Effector CD4-positive, alpha-beta T cell (primary cell): Measurements from ENCODE around the gene C1S.
"Not testable (repeated sequence)": the region's sequence is repeated elsewhere in the genome, so short reads cannot be mapped to it uniquely, and the experiment has no call there.

Experiments used
- DNase-seq: peaks from one replicate; pipeline ENCODE4 v3.0.0-alpha.2; 2020
- total RNA-seq: gene quantifications from one replicate; lab custom pipeline; 2026; lab: John Stamatoyannopoulos, UW

The C1S gene
- 1.3 reads per million for total RNA-seq

DNA sequence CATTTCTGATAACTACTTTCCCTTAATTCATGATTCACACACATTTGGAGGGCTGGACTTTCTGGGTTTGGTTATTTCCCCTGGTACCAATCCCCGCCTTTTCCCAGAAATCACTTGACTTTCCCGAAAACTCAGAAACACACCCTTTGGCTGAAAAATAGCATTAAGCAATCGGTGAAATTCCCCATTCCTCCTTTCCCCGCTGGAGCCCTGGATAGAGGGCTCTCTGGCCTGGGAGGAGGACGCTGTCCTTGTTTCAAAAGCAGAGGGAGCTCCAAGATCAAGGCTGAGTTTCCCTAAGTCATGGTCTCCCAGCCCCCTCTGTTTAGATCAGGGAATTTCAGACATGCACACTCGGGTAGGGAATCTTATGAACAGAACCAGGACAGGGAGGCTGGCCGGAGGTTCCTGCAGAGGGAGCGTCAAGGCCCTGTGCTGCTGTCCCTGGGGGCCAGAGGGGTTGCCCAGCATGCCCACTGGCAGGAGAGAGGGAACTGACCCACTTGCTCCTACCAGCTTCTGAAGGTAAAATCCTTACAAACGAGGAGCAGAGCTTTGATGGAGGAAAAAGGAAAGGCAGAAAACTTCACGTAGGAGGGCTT lies at the start of gene C1S:
Gene C1S (plus strand): TSS at position 366 of the 602 bp plus-strand sequence. CDS start 1,195 bp downstream, outside the sequence.
- no peak for DNase-seq

- DNase-seq = not testable (repeated sequence)
Measured at GRCh38 chr12:7011398-7011797, 49.1 kb upstream of the C1S start.

DNA sequence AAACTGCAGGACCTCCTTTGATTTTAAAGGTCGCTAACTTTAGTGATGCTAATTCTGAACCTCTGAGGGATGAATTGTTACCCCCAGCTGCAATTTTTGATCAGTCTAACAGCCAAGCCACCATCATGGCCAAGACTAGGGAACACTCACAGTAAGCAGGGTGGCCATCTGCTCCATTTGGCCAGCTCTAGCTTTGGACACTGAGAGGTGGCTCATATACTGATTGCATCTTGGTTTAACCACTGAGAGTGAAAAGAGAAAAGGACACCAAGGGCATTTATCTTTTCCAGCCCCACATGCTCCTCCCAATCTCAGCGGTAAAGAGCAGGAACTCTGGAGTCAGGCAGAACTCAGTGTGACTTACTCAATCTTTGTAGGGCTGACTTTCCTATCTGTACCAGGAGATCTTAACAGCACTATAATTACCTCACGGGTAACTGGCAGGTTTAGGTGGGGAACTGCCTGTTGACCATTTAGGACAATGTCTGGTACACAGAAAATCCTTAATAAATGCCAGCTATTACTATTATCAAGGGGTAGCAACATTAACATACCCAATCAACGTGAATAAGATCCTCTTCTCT lies 48.4 kb upstream of the C1S start:
- DNase-seq = no peak

DNA sequence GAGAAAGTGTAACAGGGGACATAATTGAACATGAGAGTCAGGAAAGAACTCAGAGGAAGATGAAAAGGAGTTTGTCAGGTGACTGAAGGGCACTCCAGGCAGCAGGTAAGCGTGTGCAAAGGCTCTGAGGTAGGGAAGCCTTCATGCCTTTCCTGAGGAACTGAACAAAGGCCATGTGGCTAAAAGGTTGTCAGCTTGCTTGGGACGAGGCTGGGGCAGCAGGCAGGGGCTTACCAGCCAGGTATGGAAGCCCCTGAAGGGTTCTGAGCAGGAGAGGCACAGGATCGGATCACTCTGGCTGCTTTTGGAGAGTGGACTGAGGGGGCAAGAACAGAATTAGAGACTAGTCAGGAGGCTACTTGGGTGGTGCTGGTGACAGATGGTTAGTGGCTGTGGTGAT lies 47.4 kb upstream of the C1S start:
- no peak for DNase-seq

GRCh38 chr12:7015555-7016370 lies 44.8 kb upstream of the C1S start:
- DNase-seq = no peak

DNA sequence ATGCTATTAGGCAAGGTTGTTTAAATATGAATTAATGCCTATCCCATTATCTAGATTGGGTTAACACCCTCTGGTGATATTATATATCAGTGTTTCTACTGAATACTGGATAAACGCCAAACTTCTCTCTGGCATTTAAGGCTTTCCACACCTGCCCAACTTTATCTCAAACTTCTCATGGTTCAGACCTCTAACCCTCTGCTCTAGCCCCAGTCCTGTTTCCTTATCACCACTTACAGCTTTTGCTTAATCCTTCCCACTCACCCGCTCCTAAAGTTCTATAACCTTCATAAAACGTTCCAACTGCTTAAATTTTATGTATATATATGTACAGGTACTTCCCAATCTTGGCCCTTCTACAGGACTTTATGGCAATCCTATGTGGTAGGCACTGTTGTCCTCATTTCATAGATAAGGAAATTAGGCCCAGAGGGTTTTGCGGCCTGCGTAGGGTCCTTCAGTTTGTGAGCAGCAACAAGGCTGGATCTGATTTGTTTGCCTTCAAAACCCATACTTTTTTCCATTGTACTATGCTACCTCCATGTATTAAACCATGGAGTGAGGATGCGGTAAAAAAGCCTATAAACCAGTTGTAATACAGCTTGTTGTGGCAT lies 43.5 kb upstream of the C1S start:
- no peak for DNase-seq

GRCh38 chr12:7017870-7018349 lies 42.6 kb upstream of the C1S start:
- no peak for DNase-seq

- peak; percentile 95 for DNase-seq
Measured at GRCh38 chr12:7018350-7019042, 42.0 kb upstream of the C1S start, which contains the start of gene LPCAT3. LPCAT3 (minus strand) TSS chr12:7018476; CDS start chr12:7018424, 52 bp downstream.

DNA sequence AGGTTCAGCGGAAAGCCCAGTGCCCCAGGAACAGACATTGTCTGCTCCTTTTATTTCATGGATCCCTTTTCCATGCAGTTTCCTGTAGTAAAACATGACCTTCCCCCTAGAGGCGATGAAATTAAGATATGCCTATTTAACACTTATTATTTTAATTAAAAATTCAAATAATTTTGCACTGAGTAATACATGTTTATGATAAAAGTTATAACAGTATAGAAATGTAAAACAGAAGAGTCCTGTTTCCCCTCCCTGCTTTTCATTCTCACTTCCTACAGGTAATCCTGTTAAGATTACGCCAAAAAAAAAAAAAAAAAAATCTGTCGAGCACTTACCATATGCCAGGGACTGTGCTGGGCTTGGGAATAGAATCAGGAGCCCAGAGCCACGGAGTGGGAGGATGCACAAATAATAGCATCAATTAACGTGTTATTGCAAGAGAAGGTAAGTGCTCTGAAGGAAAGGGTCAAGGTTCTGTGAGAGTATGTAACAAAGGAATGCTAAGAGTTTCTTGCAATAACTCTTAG lies 41.4 kb upstream of the C1S start:
- no peak for DNase-seq

GRCh38 chr12:7021956-7022355 lies 38.6 kb upstream of the C1S start:
- no peak for DNase-seq

GRCh38 chr12:7023114-7023513 lies 37.4 kb upstream of the C1S start:
- DNase-seq = no peak

- no peak for DNase-seq
Measured at GRCh38 chr12:7026854-7027253, 33.7 kb upstream of the C1S start.

DNA sequence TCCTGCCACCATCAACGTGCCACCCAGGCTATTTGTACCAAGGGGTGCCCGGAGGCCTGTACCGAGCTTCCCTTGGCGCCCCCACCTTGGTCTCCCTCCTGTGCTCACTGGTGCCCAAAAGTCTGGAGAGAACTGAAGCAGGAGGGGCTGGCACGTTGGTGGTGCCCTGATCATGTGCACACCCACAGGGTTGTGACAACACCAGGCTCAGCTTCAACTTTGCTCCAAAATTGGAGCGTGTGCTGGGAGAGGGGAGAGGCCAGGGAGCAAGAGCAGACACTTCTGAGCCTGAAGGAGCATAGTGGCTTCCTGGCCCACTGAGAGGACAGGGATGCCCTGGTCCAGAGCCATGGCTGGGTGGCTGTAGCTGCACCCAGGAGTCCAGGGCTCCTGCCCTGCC lies 29.2 kb upstream of the C1S start:
- no peak for DNase-seq

- no peak for DNase-seq
Measured at GRCh38 chr12:7032990-7033389, 27.5 kb upstream of the C1S start.

- no peak for DNase-seq
Measured at GRCh38 chr12:7034464-7034863, 26.1 kb upstream of the C1S start.

- DNase-seq = no peak
Measured at GRCh38 chr12:7035463-7035862, 25.1 kb upstream of the C1S start.

DNA sequence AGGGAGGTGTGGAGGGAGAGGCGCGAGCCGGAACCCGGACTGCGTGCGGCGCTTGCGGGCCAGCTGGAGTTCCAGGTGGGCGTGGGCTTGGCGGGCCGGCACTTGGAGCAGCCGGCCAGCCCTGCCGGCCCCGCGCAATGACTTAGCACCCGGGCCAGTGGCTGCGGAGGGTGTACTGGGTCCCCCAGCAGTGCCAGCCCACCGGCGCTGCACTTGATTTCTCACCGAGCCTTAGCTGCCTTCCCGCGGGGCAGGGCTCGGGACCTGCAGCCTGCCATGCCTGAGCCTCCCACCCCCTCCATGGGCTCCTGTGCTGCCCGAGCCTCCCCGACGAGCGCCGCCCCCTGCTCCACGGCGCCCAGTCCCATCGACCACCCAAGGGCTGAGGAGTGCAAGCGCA lies 23.1 kb upstream of the C1S start:
- not testable (repeated sequence) for DNase-seq

DNA sequence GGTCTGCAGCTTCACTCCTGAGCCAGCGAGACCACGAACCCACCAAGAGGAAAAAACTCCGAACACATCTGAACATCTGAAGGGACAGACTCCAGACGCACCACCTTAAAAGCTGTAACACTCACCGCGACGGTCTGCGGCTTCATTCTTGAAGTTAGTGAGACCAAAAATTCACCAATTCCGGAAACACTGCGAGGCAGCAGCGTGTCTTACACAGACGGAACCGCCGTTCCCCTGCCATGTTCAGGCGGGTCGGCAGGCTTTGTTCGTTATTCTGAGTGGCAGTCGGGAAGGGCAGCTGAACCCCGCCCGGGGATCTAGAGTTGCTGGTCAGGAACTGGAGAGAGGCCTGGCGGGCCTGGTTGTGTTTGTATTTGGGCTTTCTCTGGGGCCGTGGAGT lies 21.9 kb upstream of the C1S start:
- DNase-seq = no peak

DNA sequence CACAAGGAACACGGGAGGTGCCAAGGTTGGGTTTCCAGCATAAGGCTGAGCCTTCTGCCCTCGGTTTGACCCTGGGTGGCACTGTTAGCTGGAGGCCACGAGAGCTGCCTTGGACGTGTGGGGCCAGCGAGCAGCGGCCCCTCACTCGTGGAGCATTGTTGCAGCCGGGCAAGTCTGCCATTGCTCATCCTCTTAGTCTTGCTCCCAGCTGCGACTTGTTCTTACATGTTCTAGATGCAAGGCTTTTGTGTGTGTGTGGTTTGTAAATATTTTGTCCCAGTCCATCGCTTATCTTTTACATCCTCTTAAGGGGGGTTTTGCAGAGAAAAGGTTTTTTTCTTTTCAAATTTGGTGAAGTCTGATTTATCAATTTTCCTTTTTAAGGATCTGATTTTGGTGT lies 21.1 kb upstream of the C1S start:
- no peak for DNase-seq

DNA sequence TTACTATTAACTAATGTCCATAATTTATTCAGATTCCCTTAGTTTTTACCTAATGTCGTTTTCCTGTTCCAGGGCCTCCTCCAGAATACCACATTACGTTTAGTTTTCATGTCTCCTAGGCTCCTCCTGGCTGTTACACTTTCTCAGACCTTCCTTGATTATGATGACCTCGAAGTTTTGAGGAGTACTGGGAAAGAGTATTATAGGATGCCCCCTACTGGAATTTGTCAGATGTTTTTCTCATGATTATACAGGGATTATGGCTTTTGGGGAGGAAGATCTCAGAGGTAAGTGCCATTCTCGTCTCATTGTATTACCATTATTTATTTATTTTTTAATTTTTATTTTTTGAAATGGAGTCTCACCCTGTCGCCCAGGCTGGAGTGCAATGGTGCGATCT lies 17.7 kb upstream of the C1S start:
- no peak for DNase-seq

DNA sequence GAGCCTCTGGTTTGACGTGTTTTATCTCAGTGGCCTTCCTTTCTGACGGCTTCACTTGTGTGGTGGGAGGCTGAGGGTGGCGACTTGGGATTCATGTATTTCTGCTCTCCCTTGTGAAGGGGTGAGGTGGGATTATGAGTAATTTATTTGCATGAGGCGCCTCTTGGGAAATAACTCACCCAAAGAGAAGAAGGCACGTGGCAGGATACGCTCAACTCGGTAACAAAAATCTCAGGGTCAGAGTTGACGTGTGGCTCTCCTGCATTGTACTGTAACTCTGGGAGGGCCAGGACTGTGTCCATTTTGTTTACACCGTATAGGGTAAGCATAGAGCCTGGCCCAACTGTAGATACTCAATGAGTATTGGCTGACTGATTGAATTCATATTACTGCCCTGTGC lies 14.6 kb upstream of the C1S start:
- DNase-seq = no peak

DNA sequence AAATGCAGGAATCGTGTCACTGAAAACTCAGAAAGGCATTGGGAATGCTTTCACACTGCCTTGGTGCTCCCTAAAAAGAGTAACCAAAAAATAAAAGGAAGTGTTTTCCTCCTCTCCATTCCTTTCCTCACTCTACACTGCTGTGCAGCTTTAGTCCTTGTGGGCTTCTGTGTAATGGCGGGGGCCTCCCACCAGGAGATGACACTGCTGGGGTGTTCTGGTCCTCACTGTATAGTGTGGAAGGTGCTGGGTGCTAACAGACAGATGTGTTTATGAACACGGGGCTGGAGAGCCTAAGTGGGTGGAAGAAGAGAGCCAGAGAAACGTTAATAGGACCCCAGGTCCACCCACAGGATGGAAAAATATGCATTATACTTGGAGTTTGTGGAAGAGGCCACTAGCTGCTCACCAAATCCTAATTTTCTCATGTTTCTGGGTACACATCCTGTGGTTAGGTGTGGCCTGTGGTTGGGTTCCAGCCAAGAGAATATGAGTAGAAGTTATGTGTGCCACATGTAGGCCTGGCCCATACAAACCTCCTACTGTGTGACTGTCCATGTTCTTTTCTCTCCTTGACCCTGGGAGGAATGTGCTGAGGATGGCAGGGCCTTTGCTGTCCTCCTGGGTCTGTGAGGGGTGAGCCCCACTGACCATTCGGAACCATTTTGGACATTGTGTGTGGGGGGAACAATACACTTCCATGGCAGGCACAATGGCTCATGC lies 14.0 kb upstream of the C1S start:
- no peak for DNase-seq
